ENCODE measurements around the gene ZBTB43.

The ZBTB43 gene

DNA sequence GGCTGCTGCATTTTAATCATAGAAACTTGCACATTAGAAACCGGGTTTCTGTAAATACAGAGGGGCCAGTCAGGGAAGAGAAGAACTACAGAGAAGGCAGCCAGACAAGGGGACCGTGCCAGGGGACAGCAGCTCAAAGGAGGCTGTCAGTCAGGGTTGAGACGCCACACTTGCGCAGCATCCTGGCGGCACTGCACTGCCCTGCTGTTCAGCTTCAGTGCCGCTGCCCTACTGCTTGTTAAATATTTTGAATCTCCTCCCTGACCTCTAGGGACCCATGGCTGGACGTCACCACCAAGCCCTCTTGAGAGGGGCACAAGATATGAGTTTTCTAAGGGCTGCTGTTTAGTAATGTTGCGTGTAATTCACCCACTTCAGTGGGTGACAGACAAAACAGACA is 43.6 kb upstream of the ZBTB43 start:
- TF ChIP-seq EP300 (IDR thresholded peaks at IDR 0.05; ENCODE audit: borderline replicate concordance), result no peak
- TF ChIP-seq NFIC (IDR thresholded peaks at IDR 0.05), result no peak
- TF ChIP-seq TAF1 (IDR thresholded peaks at IDR 0.05; ENCODE audit: low read depth), result no peak
- TF ChIP-seq, protein P1, sequence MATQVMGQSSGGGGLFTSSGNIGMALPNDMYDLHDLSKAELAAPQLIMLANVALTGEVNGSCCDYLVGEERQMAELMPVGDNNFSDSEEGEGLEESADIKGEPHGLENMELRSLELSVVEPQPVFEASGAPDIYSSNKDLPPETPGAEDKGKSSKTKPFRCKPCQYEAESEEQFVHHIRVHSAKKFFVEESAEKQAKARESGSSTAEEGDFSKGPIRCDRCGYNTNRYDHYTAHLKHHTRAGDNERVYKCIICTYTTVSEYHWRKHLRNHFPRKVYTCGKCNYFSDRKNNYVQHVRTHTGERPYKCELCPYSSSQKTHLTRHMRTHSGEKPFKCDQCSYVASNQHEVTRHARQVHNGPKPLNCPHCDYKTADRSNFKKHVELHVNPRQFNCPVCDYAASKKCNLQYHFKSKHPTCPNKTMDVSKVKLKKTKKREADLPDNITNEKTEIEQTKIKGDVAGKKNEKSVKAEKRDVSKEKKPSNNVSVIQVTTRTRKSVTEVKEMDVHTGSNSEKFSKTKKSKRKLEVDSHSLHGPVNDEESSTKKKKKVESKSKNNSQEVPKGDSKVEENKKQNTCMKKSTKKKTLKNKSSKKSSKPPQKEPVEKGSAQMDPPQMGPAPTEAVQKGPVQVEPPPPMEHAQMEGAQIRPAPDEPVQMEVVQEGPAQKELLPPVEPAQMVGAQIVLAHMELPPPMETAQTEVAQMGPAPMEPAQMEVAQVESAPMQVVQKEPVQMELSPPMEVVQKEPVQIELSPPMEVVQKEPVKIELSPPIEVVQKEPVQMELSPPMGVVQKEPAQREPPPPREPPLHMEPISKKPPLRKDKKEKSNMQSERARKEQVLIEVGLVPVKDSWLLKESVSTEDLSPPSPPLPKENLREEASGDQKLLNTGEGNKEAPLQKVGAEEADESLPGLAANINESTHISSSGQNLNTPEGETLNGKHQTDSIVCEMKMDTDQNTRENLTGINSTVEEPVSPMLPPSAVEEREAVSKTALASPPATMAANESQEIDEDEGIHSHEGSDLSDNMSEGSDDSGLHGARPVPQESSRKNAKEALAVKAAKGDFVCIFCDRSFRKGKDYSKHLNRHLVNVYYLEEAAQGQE (IDR thresholded peaks at IDR 0.05; ENCODE audit: low read depth), result no peak

DNA sequence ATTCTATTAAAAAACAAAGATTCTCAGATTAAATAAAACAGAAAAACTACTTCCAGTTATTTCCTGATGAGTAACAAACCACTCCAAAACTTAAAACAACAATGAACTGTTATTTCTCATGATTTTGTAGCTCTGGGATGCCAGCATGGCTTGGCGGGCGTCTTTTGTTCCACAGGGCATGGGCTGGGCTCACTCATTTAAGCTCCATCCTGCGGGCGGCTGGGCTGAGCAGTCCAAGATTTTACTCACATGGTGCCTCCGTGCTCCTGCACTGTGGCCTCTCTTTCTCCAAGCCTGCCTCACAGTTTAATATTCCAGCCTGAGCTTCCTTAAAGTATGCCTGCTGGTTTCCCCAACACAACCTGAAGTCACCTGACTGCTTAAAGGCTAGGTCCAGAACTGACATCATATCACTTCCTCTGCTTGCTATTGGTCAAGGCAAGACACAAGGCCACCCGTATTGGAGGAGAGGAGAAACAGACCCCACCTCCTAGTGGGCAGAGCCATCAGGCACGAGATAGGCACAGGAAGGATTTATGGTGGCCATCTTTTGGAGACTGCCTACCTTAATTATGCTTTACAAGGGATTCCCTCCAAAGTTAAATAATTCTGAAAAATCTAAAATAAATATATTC is 41.6 kb upstream of the ZBTB43 start:
- TF ChIP-seq, protein P2, sequence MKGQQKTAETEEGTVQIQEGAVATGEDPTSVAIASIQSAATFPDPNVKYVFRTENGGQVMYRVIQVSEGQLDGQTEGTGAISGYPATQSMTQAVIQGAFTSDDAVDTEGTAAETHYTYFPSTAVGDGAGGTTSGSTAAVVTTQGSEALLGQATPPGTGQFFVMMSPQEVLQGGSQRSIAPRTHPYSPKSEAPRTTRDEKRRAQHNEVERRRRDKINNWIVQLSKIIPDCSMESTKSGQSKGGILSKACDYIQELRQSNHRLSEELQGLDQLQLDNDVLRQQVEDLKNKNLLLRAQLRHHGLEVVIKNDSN (IDR thresholded peaks at IDR 0.05), result 0 out of 2 replicates have a peak, but pooled peaks have one; percentile 9
- TF ChIP-seq TAF1 (IDR thresholded peaks at IDR 0.05; ENCODE audit: low read depth) (no peak), RAD21 (IDR thresholded peaks at IDR 0.05; ENCODE audit: low read depth) (no peak)

DNA sequence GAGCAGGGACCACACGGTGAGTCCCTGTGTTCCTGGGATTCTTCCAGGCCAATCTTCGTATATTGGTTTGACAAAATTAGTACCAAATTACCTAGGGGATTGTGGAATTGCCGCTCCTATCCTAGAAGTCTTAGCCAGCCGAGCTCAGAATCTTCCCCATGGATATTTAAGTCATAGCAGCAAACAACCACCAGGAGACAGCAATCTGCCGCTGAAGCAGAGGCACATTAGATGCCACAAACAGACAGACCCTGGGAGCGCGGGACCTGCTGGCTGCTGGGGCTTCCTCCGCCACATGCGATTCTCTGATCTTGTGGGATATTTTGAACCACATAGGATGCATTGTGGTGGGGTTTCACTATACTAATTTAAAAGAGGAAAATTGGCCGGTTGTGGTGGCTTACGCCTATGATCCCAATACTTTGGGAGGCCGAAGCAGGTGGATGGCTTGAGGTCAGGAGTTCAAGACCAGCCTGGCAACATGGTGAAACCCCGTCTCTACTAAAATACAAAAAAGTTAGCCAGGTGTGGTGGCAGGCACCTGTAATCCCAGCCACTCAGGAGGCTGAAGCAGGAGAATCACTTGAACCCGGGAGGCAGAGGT is 31.7 kb upstream of the ZBTB43 start:
- no peak for TF ChIP-seq TEAD4 (IDR thresholded peaks at IDR 0.05)
- peak; percentile 27; the same call in 1 of the 2 replicates for TF ChIP-seq RAD21 (IDR thresholded peaks at IDR 0.05; ENCODE audit: low read depth)

DNA sequence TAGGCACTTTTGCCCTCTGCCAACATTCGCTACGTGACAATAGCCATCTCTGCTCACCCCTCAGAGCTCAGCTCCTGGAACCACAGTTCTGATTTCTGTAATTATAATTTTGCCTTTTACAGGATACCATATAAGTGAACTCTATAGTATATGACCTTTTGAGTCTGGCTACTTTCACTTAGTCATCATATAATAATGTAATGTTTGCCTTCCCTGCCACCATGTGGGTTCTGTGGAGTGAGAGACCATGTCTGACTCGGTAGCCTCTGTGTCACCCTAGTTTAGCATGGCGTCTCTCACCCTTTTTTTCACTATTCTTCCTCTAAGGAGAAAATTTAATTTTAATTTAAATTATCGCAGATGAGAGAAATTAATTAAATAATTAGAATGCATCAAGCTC is 28.9 kb upstream of the ZBTB43 start:
- TF ChIP-seq, protein P1 (IDR thresholded peaks at IDR 0.05; ENCODE audit: low read depth), result no peak
- no peak for TF ChIP-seq EP300 (IDR thresholded peaks at IDR 0.05; ENCODE audit: borderline replicate concordance)
- no peak for TF ChIP-seq RAD21 (IDR thresholded peaks at IDR 0.05; ENCODE audit: low read depth)
- no peak for TF ChIP-seq FOXM1 (IDR thresholded peaks at IDR 0.05; ENCODE audit: borderline replicate concordance, low read depth)
- TF ChIP-seq, protein P3, sequence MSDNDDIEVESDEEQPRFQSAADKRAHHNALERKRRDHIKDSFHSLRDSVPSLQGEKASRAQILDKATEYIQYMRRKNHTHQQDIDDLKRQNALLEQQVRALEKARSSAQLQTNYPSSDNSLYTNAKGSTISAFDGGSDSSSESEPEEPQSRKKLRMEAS (IDR thresholded peaks at IDR 0.05), result no peak
- no peak for TF ChIP-seq TCF12 (IDR thresholded peaks at IDR 0.05; ENCODE audit: low read depth)

DNA sequence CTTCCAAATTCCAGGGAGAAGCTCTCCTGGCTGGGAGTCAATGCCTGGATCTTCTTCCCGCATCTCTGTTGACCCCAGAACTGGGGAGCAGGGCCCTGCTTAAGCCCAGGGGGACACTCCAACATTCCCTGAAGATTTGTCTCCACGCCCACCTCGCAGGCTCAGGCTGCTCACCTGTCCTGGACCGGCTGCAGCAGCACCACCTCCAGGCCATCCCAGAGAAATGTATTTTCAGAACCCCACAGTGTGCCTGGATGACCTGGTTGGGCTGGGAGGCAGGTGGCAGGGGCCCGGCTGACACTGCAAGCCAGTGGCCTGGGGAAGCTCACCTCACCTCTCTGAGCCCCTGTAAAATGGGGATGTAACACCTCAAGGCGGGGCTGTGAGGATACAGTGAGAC is 27.1 kb upstream of the ZBTB43 start:
- TF ChIP-seq RAD21 (IDR thresholded peaks at IDR 0.05; ENCODE audit: low read depth) (peak; percentile 63), FOXM1 (IDR thresholded peaks at IDR 0.05; ENCODE audit: borderline replicate concordance, low read depth) (no peak)
- TF ChIP-seq, protein P2 (IDR thresholded peaks at IDR 0.05), result no peak

DNA sequence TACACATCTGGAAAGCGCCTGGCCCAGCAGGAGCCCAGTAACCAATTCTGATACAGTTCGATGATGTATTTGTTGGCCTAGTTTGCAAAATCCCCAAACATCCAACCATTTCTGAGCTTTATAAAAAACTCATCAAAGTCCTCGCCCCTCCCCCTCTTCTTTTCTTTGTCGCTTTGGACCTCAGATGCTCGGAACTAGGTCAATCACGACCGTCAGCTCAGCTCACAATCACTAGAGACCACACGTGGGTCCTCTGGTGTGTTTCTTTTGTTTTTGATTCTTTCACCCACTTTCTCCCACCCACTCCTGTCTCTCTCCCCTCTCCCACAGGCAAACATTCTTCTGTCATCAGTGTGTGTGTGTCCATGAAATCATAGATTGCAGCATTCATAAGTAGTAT is 26.7 kb upstream of the ZBTB43 start:
- no peak for TF ChIP-seq YY1 (IDR thresholded peaks at IDR 0.05; ENCODE audit: low read depth)
- TF ChIP-seq, protein P2 (IDR thresholded peaks at IDR 0.05), result no peak

DNA sequence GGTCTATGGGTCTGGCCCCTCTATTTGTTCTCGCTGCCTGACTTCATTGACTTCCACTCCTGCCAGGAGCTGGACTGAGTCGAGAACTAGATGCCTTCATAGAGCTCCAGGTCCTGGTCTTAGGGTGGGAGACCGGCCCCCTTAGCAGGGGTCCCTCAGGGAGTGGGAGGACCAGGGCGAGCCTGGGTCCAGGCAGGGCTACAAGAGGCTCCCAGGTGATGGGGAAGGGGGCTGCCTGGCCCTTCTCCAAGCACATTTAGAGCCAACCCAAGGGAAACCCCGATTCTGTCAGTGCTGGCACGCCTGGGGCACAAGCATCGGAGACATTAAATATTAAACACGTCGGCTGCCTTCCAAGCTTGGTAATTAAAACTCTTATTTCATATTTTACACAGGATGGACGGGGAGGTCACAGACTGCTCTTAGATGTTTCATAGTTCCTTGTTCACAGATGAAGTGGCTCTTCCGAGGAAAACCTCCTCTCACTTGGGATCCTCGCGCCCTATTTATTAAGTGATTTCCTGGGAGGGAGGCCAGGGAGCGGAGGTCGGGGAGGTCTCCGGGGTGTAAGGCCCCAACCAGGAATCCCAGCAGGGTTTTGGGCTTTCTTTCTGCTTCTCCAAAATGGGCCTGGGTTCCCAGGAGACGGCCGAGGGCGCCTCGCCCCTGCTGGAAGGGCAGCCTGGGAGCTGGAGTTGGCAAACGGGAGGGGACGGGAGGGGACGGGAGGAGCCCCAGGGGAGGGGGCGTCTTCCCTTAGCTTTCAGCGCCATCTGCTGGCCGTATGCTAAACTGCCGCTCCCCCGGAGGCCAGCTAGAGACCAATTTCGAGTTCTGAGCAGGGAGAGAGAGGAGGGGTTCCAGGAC is 23.4 kb upstream of the ZBTB43 start:
- TF ChIP-seq, protein P2 (IDR thresholded peaks at IDR 0.05), result no peak
- TF ChIP-seq RAD21 (IDR thresholded peaks at IDR 0.05; ENCODE audit: low read depth), result peak; percentile 98
- TF ChIP-seq YY1 (IDR thresholded peaks at IDR 0.05; ENCODE audit: low read depth), result no peak
- no peak for TF ChIP-seq CEBPB (IDR thresholded peaks at IDR 0.05)
- peak; percentile 80; the same call in 1 of the 2 replicates for TF ChIP-seq ZBTB7A (IDR thresholded peaks at IDR 0.05; ENCODE audit: low read depth)
